ENCODE measurements around the gene APLP2.
"Not testable (repeated sequence)": the region's sequence is repeated elsewhere in the genome, so short reads cannot be mapped to it uniquely, and the experiment has no call there.

The APLP2 gene

GRCh38 chr11:130091169-130091568 lies 21.5 kb downstream of the APLP2 start:
- not testable (repeated sequence) for DNase-seq (ENCODE audit: low spot score)

- DNase-seq (ENCODE audit: low spot score) = no peak
These were observed 23.0 kb downstream of the APLP2 start for GRCh38 chr11:130092661-130093060.

GRCh38 chr11:130094614-130095013 lies 24.9 kb downstream of the APLP2 start:
- DNase-seq (ENCODE audit: low spot score) = no peak

GRCh38 chr11:130095326-130095725 lies 25.6 kb downstream of the APLP2 start:
- no peak for DNase-seq (ENCODE audit: low spot score)

- DNase-seq (ENCODE audit: low spot score) = no peak
These were observed 26.3 kb downstream of the APLP2 start for GRCh38 chr11:130096042-130096441.

- DNase-seq (ENCODE audit: low spot score) = no peak
These were observed 27.1 kb downstream of the APLP2 start for GRCh38 chr11:130096823-130097222.

- DNase-seq (ENCODE audit: low spot score) = no peak
These were observed 27.6 kb downstream of the APLP2 start for GRCh38 chr11:130097285-130097684.

- DNase-seq (ENCODE audit: low spot score) = no peak
These were observed 29.7 kb downstream of the APLP2 start for GRCh38 chr11:130099356-130099755.

- no peak for DNase-seq (ENCODE audit: low spot score)
These were observed 30.8 kb downstream of the APLP2 start for GRCh38 chr11:130100381-130101095.

- DNase-seq (ENCODE audit: low spot score) = peak; percentile 63
These were observed 32.0 kb downstream of the APLP2 start for GRCh38 chr11:130101661-130102060.

GRCh38 chr11:130102301-130103249 lies 32.9 kb downstream of the APLP2 start:
- peak; percentile 49 for DNase-seq (ENCODE audit: low spot score)

GRCh38 chr11:130103296-130103814 lies 33.7 kb downstream of the APLP2 start:
- peak; percentile 48 for DNase-seq (ENCODE audit: low spot score)

GRCh38 chr11:130106381-130106780 lies 36.7 kb downstream of the APLP2 start:
- no peak for DNase-seq (ENCODE audit: low spot score)

GRCh38 chr11:130108671-130109070 lies 39.0 kb downstream of the APLP2 start:
- not testable (repeated sequence) for DNase-seq (ENCODE audit: low spot score)

- DNase-seq (ENCODE audit: low spot score) = no peak
These were observed 39.7 kb downstream of the APLP2 start for GRCh38 chr11:130109386-130109785.

GRCh38 chr11:130110339-130111108 lies 40.8 kb downstream of the APLP2 start:
- DNase-seq (ENCODE audit: low spot score) = no peak

- no peak for DNase-seq (ENCODE audit: low spot score)
These were observed 42.6 kb downstream of the APLP2 start for GRCh38 chr11:130112071-130112830.

GRCh38 chr11:130114281-130114680 lies 44.6 kb downstream of the APLP2 start:
- no peak for DNase-seq (ENCODE audit: low spot score)

GRCh38 chr11:130114726-130115125 lies 45.0 kb downstream of the APLP2 start:
- peak; percentile 36 for DNase-seq (ENCODE audit: low spot score)

- peak; percentile 36 for DNase-seq (ENCODE audit: low spot score)
These were observed 45.5 kb downstream of the APLP2 start for GRCh38 chr11:130115218-130115617.

- DNase-seq (ENCODE audit: low spot score) = no peak
These were observed 48.5 kb downstream of the APLP2 start for GRCh38 chr11:130118165-130118564.
